Liver (tissue), 9 donors: ENCODE data around the gene ARHGAP4. TPM values are rescaled to one million over a fixed set of nuclear protein-coding genes. Genes with fewer than 3 reads are reported as not detected.

ENCODE experiments used
- DNase-seq: peaks from one replicate; pipeline ENCODE4 v3.0.0-alpha.2; 2017; ENCODE audit warnings: low spot score
- H3K27ac ChIP-seq, 2 donors: one replicate each; pipeline ENCODE4 v1.7.0; 2013; ENCODE audit warnings: inconsistent platforms in 2 of 2, low read length in 2 of 2, control low read depth in 1 of 2, low read depth in 1 of 2, mild to moderate bottlenecking in 1 of 2
- H3K27me3 ChIP-seq, 4 donors: one replicate each; pipeline versions ENCODE4 v1.6.1 to v1.7.0; 2013; ENCODE audit warnings: low read length in 3 of 4, inconsistent platforms in 1 of 4, mild to moderate bottlenecking in 1 of 4, moderate library complexity in 1 of 4; ENCODE audit not compliant: control insufficient read depth in 4 of 4, insufficient read depth in 4 of 4
- H3K36me3 ChIP-seq, 4 donors: one replicate each; pipeline versions ENCODE4 v1.6.1 to v1.7.0; 2013; ENCODE audit warnings: low read length in 3 of 4, mild to moderate bottlenecking in 3 of 4, low read depth in 1 of 4, moderate library complexity in 1 of 4; ENCODE audit not compliant: control insufficient read depth in 4 of 4, insufficient read depth in 3 of 4
- H3K4me1 ChIP-seq, 4 donors: one replicate each; pipeline versions ENCODE4 v1.6.1 to v1.7.0; 2013; ENCODE audit warnings: low read length in 3 of 4, mild to moderate bottlenecking in 3 of 4, moderate library complexity in 1 of 4; ENCODE audit not compliant: control insufficient read depth in 4 of 4, insufficient read depth in 4 of 4
- H3K4me3 ChIP-seq, 3 donors: one replicate each; pipeline versions ENCODE4 v1.6.1 to v1.7.0; 2013; ENCODE audit warnings: low read length in 3 of 3, control low read depth in 1 of 3, low read depth in 1 of 3, mild to moderate bottlenecking in 1 of 3
- H3K9ac ChIP-seq, 2 donors: one replicate each; pipeline ENCODE4 v1.7.0; 2013; ENCODE audit warnings: low read length in 2 of 2, mild to moderate bottlenecking in 2 of 2, moderate library complexity in 2 of 2, control low read depth in 1 of 2, low read depth in 1 of 2
- H3K9me3 ChIP-seq, 4 donors: one replicate each; pipeline versions ENCODE4 v1.6.1 to v1.7.0; 2013; ENCODE audit warnings: low read length in 3 of 4; ENCODE audit not compliant: control insufficient read depth in 4 of 4
- EGR1 ChIP-seq, 2 donors: IDR thresholded peaks; 2 replicates each; pipeline ENCODE4 v1.6.1; 2016 to 2018; ENCODE audit warnings: antibody characterized with exemption in 2 of 2, low read depth in 2 of 2
- FOXA1 ChIP-seq: IDR thresholded peaks from 2 replicates; pipeline ENCODE4 v1.6.1; 2016; ENCODE audit warnings: antibody characterized with exemption
- GABPA ChIP-seq, 2 donors: IDR thresholded peaks in 1 of 2; conservative IDR thresholded peaks in 1 of 2; 2 replicates each; pipeline ENCODE4 v1.6.1; 2016; ENCODE audit warnings: antibody characterized with exemption in 2 of 2, mild to moderate bottlenecking in 1 of 2, moderate library complexity in 1 of 2
- HNF4A ChIP-seq, 2 donors: conservative IDR thresholded peaks; 2 replicates each; pipeline ENCODE4 v1.6.1; 2016; ENCODE audit warnings: antibody characterized with exemption in 2 of 2, mild to moderate bottlenecking in 2 of 2
- HNF4G ChIP-seq: IDR thresholded peaks from 2 replicates; pipeline ENCODE4 v1.6.1; 2016; ENCODE audit warnings: antibody characterized with exemption
- JUND ChIP-seq, 2 donors: IDR thresholded peaks; 2 replicates each; pipeline ENCODE4 v1.6.1; 2016; ENCODE audit warnings: antibody characterized with exemption in 2 of 2
- NR2F2 ChIP-seq: IDR thresholded peaks from 2 replicates; pipeline ENCODE4 v1.6.1; 2016; ENCODE audit warnings: antibody characterized with exemption
- SP1 ChIP-seq: IDR thresholded peaks from 2 replicates; pipeline ENCODE4 v1.6.1; 2018; ENCODE audit warnings: antibody characterized with exemption, mild to moderate bottlenecking
- TAF1 ChIP-seq: conservative IDR thresholded peaks from 2 replicates; pipeline ENCODE4 v1.6.1; 2016; ENCODE audit warnings: antibody characterized with exemption, mild to moderate bottlenecking
- YY1 ChIP-seq: IDR thresholded peaks from 2 replicates; pipeline ENCODE4 v1.6.1; 2016; ENCODE audit warnings: antibody characterized with exemption, mild to moderate bottlenecking
- WGBS: extraction: QIAGEN DNeasy Blood & Tissue Kit; methylation state at CpG from one replicate; pipeline ENCODE4 v1.1.7; 2013; 5-methylcytosine and 5-hydroxymethylcytosine counted together
- polyA plus RNA-seq, 2 donors: library from polyadenylated mRNA; stranded (reverse) in 1 of 2; unstranded in 1 of 2; fragments of 200-250 nt in 1 of 2; fragments of >200 nt in 1 of 2; fragmentation: Nextera tagmentation in 1 of 2; extraction: Ambion mirVana in 1 of 2; gene quantifications; one replicate each; pipeline versions ENCODE4 v1.2.1 to v1.2.3, GENCODE V29; 2013 to 2015
- total RNA-seq, 2 donors: library from RNA; depleted of rRNA; stranded (reverse); fragments of >200 nt; gene quantifications; one replicate each; pipeline ENCODE4 v1.2.3, GENCODE V29; 2014
- TF ChIP-seq, protein P1 (sequence below): fragments of 150-350 bp; IDR thresholded peaks from 2 replicates; pipeline ENCODE4 v1.5.1; 2017; ENCODE audit warnings: improper control_type of control experiment, low read depth, low read length; ENCODE audit not compliant: missing input control
- TF ChIP-seq, protein P2 (sequence below): IDR thresholded peaks from 2 replicates; pipeline ENCODE4 v1.6.1; 2016; ENCODE audit warnings: antibody characterized with exemption
- TF ChIP-seq, protein P3 (sequence below): IDR thresholded peaks from 2 replicates; pipeline ENCODE4 v1.6.1; 2016; ENCODE audit warnings: antibody characterized with exemption
- TF ChIP-seq, protein P4 (sequence below): IDR thresholded peaks from 2 replicates; pipeline ENCODE4 v1.6.1; 2016; ENCODE audit warnings: antibody characterized with exemption
- donor health status: healthy.
- donor health status: healthy.
- donor health status: healthy.
- donor health status: healthy.
- donor health status: healthy.

Gene ARHGAP4
- total and polyA plus RNA-seq, 4 donors, result 3.3 to 28.1 (median 10.2) TPM

DNA sequence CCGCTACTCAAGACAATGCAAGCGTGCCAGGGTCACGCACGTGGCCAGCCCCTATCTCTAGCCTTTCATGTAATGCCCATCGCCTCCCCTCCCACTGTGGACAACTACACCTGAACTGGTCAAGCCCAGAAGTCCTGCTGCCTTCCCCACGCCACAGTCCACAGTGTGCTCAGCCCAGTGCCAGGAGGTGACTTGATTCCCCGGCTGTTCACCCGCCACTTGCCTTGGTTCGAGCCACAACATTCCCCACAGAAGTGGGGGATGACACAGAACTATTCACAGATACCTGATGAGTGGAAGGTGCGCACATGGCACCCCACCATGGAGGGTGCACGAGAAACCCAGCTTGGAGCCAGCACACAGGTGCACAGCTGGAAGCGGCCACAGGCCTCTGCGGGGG lies 6.8 kb downstream of the ARHGAP4 start:
- no peak for DNase-seq

DNA sequence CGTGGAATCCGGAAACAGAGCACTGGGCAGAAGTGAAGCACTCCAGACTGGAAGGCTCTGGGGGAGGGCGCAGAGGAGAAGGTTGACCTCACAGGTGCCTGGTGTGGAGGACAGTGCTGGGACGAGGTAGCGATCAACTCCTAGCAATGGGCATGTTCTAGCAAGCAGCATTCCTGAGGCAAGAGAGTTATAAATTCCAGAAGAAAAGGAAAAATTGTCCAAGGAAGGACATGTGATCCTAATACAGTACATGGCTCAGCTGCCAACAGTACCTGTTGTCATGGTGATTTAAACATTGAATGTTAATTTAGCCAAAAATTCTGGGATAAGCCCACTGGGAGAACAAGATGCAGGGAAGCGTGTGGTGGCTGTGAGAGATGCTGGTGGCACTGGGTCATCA lies 8.2 kb downstream of the ARHGAP4 start:
- Histone ChIP-seq H3K9me3 (no peaks in the 10 kb centered on the region), H3K4me3 (no peak overlapping the region), H3K9ac (no peak overlapping the region), H3K27me3 (no peaks in the 10 kb centered on the region), H3K36me3 (no peaks in the 10 kb centered on the region), H3K4me1 (peaks cover 0 to 2% (median under 1%) of the 10 kb centered on the region in 4 donors), H3K27ac (no peak overlapping the region)
- 98% methylated on average over 6 of the region's 6 CpGs for WGBS
- DNase-seq, result no peak
- no peak for TF ChIP-seq FOXA1

More for the DNA sequence above, 6.8 kb downstream of the ARHGAP4 start:
- Histone ChIP-seq H3K9ac (no peak overlapping the region), H3K36me3 (no peaks in the 10 kb centered on the region), H3K4me1 (peaks cover 2 to 9% (median 3%) of the 10 kb centered on the region in 4 donors), H3K9me3 (no peaks in the 10 kb centered on the region), H3K27ac (no peak overlapping the region), H3K27me3 (no peaks in the 10 kb centered on the region), H3K4me3 (no peak overlapping the region)
- TF ChIP-seq FOXA1 (no peak), JUND (IDR thresholded peaks at IDR 0.05) (no peak), GABPA (IDR thresholded peaks at IDR 0.05 in 1 of 2, conservative IDR thresholded peaks at IDR 0.05 in 1 of 2) (no peak), TAF1 (no peak), SP1 (no peak), HNF4A (conservative IDR thresholded peaks at IDR 0.05) (no peak), HNF4G (no peak), EGR1 (IDR thresholded peaks at IDR 0.05; ENCODE audit: low read depth in 2 of 2) (no peak)
- TF ChIP-seq, protein P1, sequence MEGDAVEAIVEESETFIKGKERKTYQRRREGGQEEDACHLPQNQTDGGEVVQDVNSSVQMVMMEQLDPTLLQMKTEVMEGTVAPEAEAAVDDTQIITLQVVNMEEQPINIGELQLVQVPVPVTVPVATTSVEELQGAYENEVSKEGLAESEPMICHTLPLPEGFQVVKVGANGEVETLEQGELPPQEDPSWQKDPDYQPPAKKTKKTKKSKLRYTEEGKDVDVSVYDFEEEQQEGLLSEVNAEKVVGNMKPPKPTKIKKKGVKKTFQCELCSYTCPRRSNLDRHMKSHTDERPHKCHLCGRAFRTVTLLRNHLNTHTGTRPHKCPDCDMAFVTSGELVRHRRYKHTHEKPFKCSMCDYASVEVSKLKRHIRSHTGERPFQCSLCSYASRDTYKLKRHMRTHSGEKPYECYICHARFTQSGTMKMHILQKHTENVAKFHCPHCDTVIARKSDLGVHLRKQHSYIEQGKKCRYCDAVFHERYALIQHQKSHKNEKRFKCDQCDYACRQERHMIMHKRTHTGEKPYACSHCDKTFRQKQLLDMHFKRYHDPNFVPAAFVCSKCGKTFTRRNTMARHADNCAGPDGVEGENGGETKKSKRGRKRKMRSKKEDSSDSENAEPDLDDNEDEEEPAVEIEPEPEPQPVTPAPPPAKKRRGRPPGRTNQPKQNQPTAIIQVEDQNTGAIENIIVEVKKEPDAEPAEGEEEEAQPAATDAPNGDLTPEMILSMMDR, result no peak
- TF ChIP-seq, protein P2, sequence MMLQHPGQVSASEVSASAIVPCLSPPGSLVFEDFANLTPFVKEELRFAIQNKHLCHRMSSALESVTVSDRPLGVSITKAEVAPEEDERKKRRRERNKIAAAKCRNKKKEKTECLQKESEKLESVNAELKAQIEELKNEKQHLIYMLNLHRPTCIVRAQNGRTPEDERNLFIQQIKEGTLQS, result no peak
- TF ChIP-seq, protein P3, sequence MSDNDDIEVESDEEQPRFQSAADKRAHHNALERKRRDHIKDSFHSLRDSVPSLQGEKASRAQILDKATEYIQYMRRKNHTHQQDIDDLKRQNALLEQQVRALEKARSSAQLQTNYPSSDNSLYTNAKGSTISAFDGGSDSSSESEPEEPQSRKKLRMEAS, result no peak
- WGBS, result 98% methylated on average over 13 of the region's 13 CpGs

DNA sequence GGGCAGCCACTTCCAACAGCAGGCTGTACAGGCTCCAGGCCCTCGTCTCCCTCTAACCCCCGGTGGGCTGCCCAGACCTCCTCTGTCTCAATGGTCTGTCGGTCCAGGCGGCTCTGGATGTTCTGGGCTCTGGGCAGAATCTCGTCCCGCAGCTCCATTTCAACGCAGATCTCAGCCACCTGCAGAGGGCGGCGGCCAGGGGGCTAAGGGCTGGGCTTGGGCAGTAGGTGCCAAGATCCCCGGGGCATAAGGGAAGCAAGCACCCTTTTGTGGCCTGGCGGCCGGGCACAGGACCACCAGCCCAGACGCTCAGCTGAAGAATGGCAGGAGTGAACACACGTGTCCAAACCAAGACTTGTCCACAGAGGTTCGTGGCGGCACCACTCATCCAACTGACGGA lies 12.4 kb downstream of the ARHGAP4 start:
- Histone ChIP-seq H3K4me1 (no peaks in the 10 kb centered on the region), H3K36me3 (no peaks in the 10 kb centered on the region), H3K4me3 (no peak overlapping the region), H3K27me3 (no peaks in the 10 kb centered on the region), H3K27ac (no peak overlapping the region), H3K9ac (no peak overlapping the region), H3K9me3 (no peaks in the 10 kb centered on the region)
- WGBS, result 92% methylated on average over 17 of the region's 17 CpGs
- no peak for DNase-seq
- no peak for TF ChIP-seq EGR1 (IDR thresholded peaks at IDR 0.05; ENCODE audit: low read depth in 2 of 2)
- TF ChIP-seq GABPA (IDR thresholded peaks at IDR 0.05 in 1 of 2, conservative IDR thresholded peaks at IDR 0.05 in 1 of 2), result no peak
- no peak for TF ChIP-seq NR2F2
- TF ChIP-seq, protein P4, sequence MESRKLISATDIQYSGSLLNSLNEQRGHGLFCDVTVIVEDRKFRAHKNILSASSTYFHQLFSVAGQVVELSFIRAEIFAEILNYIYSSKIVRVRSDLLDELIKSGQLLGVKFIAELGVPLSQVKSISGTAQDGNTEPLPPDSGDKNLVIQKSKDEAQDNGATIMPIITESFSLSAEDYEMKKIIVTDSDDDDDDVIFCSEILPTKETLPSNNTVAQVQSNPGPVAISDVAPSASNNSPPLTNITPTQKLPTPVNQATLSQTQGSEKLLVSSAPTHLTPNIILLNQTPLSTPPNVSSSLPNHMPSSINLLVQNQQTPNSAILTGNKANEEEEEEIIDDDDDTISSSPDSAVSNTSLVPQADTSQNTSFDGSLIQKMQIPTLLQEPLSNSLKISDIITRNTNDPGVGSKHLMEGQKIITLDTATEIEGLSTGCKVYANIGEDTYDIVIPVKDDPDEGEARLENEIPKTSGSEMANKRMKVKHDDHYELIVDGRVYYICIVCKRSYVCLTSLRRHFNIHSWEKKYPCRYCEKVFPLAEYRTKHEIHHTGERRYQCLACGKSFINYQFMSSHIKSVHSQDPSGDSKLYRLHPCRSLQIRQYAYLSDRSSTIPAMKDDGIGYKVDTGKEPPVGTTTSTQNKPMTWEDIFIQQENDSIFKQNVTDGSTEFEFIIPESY, result no peak
- no peak for TF ChIP-seq FOXA1
- TF ChIP-seq YY1, result no peak
